ENCODE data around the gene TLE4. TPM values are rescaled to one million over a fixed set of nuclear protein-coding genes. Genes with fewer than 3 reads are reported as not detected.

Gene TLE4
- total and polyA plus RNA-seq, 2 of the 4 experiments (the other 2 are of a cell fraction): 68.0 to 78.1 TPM

DNA sequence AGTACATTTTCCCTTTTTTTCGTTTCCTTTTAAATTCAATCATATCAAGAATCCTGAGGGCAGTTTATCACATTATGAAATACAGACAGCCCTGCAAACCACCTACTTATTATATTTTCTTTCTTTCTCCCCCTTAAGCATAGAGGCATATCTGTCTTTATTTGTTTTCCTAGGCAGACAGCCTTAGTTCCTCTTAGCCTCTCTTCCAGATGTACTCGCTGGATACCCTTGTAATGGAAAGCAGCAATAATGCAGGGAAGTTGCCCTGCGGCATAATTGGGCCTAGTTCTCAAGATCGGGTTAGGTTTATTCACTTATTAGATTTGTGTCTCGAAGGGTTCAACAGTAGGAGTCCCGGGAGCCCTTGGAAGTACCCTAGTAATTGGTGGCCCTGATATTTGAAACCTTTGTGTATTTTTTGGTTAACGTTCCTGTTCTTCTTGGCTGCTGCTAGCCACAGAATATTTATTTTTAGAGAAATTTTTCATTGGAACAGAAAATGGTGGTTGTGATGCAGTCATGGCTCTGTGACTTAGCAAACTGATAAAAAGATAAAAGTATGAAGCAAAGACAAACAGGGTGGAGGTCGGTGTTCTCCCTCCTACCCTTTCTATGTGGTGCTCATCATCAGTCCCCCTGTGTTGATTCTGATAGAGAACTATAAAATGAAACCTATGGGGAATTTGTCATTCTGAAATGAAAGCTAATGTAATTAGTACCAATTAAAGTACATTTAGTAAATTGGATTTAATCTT lies 6.4 kb downstream of the TLE4 start (continued):
- no peak for TF ChIP-seq RAD21 (IDR thresholded peaks at IDR 0.05; ENCODE audit: low read length)

- Histone ChIP-seq H3K9ac (ENCODE audit: low read depth, low read length) (no peak overlapping the region), H3K4ac (ENCODE audit: low read depth, low read length) (no peak overlapping the region), H2BK20ac (ENCODE audit: low read depth, low read length) (no peak overlapping the region), H2AK5ac (ENCODE audit: low read depth, low read length) (no peak overlapping the region), H3K27ac (ENCODE audit: insufficient read depth, low read length) (no peak overlapping the region), H4K8ac (ENCODE audit: low read depth in 2 of 2, low read length in 2 of 2) (no peak overlapping the region), H3K4me2 (ENCODE audit: low read depth, low read length) (no peak overlapping the region), H3K4me3 (ENCODE audit: insufficient read depth, low read depth, low read length) (no peak overlapping the region), H2AFZ (replicated peaks; ENCODE audit: low read length, poor library complexity) (no peak overlapping the region), H3K9me3 (ENCODE audit: control insufficient read depth, insufficient read depth, low read length) (no peaks in the 10 kb centered on the region), H2BK120ac (ENCODE audit: low read depth, low read length) (no peak overlapping the region), H3K36me3 (ENCODE audit: control insufficient read depth, insufficient read depth, low read length) (peaks cover 3% of the 10 kb centered on the region), H3K79me1 (ENCODE audit: low read depth in 1 of 2, low read length in 2 of 2) (peaks cover 27 to 62% of the 10 kb centered on the region in 2 experiments), H3K56ac (ENCODE audit: extremely low read depth, insufficient read depth, low read length) (no peak overlapping the region), H2AK9ac (replicated peaks; ENCODE audit: low read depth, low read length, poor library complexity) (no peak overlapping the region), H3K9me1 (ENCODE audit: insufficient read depth, low read length) (peaks cover 5% of the 10 kb centered on the region), H3K14ac (replicated peaks; ENCODE audit: low read depth, low read length) (no peak overlapping the region), H3K4me1 (ENCODE audit: control insufficient read depth, insufficient read depth, low read length) (peaks cover 8% of the 10 kb centered on the region), H2BK5ac (ENCODE audit: low read depth, low read length, poor library complexity, severe bottlenecking) (no peak overlapping the region), H4K91ac (ENCODE audit: insufficient read depth, low read depth, low read length) (no peak overlapping the region), H4K20me1 (ENCODE audit: insufficient read depth, low read length) (peaks cover 14% of the 10 kb centered on the region; the same call in 1 of the 2 replicates), H3K18ac (ENCODE audit: low read depth, low read length) (no peak overlapping the region), H3K27me3 (ENCODE audit: control insufficient read depth, insufficient read depth, low read length) (no peaks in the 10 kb centered on the region), H3K23ac (ENCODE audit: low read depth, low read length) (no peak overlapping the region; the same call in 1 of the 2 replicates), H2BK15ac (ENCODE audit: low read depth, low read length) (no peak overlapping the region), H4K5ac (ENCODE audit: low read depth, low read length) (no peak overlapping the region)
- CTCF ChIA-PET: interaction anchor here (0.6 to 0.7 kb wide), 2 partner anchors 27 to 421 kb away, joined by 3 read pairs; no protein-coding TSS in a partner anchor
- POLR2A ChIA-PET (ENCODE audit: unreplicated experiment): no interaction called here
- intact Hi-C loops (cut with micrococcal nuclease): loop anchor here (10.0 kb wide), 3 partner anchors 554 to 1214 kb away; no protein-coding TSS in a partner anchor
- ATAC-seq (ENCODE audit: low read depth): no peak
- in situ Hi-C loops (cut with MboI; ENCODE audit: low sequenced_read_pairs): loop anchor here (10.0 kb wide), 1 partner anchor 384 kb away; no protein-coding TSS in a partner anchor
- no peak for DNase-seq
- dilution Hi-C loops (cut with HindIII; ENCODE audit: low sequenced_read_pairs, unreplicated experiment): no loop called here
- BruUV-seq (replicated peaks): no TSS peak
- WGBS, 2 experiments (ENCODE audit: extremely low coverage in 2 of 2, insufficient read length in 1 of 2): no CpG with 5 or more reads among the region's 1 CpG
- TF ChIP-seq RAD21 (IDR thresholded peaks at IDR 0.05; ENCODE audit: low read length) (no peak), CEBPB (IDR thresholded peaks at IDR 0.05; ENCODE audit: low read depth, low read length) (no peak), POLR2A (IDR thresholded peaks at IDR 0.05; ENCODE audit: low read depth, low read length) (no peak), CHD1 (IDR thresholded peaks at IDR 0.05; ENCODE audit: low read depth, low read length) (no peak), NFE2L2 (IDR thresholded peaks at IDR 0.05; ENCODE audit: low read depth, low read length) (no peak), RCOR1 (IDR thresholded peaks at IDR 0.05; ENCODE audit: insufficient replicate concordance, low read length) (no peak), MAFK (IDR thresholded peaks at IDR 0.05; ENCODE audit: low read depth, low read length) (no peak), USF2 (IDR thresholded peaks at IDR 0.05; ENCODE audit: low read depth, low read length) (no peak), MAZ (IDR thresholded peaks at IDR 0.05; ENCODE audit: borderline replicate concordance, low read depth, low read length) (no peak), FOS (IDR thresholded peaks at IDR 0.05; ENCODE audit: low read depth, low read length) (no peak), RFX5 (IDR thresholded peaks at IDR 0.05; ENCODE audit: low read depth, low read length) (no peak), BHLHE40 (IDR thresholded peaks at IDR 0.05; ENCODE audit: low read depth, low read length) (no peak), SMC3 (IDR thresholded peaks at IDR 0.05; ENCODE audit: low read depth, low read length) (no peak)
- TF ChIP-seq, protein P1, sequence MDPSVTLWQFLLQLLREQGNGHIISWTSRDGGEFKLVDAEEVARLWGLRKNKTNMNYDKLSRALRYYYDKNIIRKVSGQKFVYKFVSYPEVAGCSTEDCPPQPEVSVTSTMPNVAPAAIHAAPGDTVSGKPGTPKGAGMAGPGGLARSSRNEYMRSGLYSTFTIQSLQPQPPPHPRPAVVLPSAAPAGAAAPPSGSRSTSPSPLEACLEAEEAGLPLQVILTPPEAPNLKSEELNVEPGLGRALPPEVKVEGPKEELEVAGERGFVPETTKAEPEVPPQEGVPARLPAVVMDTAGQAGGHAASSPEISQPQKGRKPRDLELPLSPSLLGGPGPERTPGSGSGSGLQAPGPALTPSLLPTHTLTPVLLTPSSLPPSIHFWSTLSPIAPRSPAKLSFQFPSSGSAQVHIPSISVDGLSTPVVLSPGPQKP (IDR thresholded peaks at IDR 0.05; ENCODE audit: borderline replicate concordance, low read depth, low read length): no peak
Measured at GRCh38 chr9:79578891-79579290, 7.1 kb downstream of the TLE4 start.

All from IMR-90 (cell line).